ENCODE measurements around the gene PLXNA1. TPM values are rescaled to one million over a fixed set of nuclear protein-coding genes. Genes with fewer than 3 reads are reported as not detected.

The PLXNA1 gene
- total and polyA plus RNA-seq, 2 of the 8 experiments (the other 6 are each of a cell fraction or from before 2014, with no cell fraction given): 47.5 to 54.9 TPM

DNA sequence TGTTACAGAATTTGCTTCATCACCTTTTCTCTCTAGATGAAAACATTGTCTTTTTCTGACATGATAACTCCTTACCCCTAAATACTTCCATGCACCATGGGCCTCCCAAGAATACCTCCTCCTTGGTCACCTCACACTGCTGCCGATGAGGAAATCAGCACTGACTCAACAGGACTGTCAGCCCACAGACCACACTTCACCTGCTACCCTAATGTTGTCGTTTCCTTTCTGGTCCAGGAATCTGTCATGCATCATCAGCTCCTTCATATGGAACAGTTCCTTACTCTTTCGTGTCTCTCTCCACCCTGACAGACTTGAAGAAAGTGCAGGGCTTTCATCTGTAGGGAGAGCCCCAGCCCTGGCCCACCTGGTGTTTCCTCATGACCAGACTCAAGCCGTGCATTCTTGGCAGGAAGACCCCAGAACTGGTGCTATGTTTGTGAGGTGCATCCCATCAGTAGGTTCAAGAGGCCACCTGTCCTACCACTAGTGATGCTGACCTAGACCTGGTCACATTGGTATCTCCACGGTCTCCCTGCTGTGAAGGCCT is 41.1 kb upstream of the PLXNA1 start (continued):
- no peak for TF ChIP-seq MAFK (IDR thresholded peaks at IDR 0.05; ENCODE audit: low read depth, low read length)
- TF ChIP-seq BACH1 (IDR thresholded peaks at IDR 0.05; ENCODE audit: low read length): no peak
- TF ChIP-seq, protein P1, sequence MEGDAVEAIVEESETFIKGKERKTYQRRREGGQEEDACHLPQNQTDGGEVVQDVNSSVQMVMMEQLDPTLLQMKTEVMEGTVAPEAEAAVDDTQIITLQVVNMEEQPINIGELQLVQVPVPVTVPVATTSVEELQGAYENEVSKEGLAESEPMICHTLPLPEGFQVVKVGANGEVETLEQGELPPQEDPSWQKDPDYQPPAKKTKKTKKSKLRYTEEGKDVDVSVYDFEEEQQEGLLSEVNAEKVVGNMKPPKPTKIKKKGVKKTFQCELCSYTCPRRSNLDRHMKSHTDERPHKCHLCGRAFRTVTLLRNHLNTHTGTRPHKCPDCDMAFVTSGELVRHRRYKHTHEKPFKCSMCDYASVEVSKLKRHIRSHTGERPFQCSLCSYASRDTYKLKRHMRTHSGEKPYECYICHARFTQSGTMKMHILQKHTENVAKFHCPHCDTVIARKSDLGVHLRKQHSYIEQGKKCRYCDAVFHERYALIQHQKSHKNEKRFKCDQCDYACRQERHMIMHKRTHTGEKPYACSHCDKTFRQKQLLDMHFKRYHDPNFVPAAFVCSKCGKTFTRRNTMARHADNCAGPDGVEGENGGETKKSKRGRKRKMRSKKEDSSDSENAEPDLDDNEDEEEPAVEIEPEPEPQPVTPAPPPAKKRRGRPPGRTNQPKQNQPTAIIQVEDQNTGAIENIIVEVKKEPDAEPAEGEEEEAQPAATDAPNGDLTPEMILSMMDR (IDR thresholded peaks at IDR 0.05; ENCODE audit: control extremely low read depth in 1 of 3, insufficient read depth in 1 of 3, low read depth in 1 of 3, low read length in 3 of 3): no peak

Measured in H1 (cell line).